ENCODE data around the gene ZNF12.

The ZNF12 gene

DNA sequence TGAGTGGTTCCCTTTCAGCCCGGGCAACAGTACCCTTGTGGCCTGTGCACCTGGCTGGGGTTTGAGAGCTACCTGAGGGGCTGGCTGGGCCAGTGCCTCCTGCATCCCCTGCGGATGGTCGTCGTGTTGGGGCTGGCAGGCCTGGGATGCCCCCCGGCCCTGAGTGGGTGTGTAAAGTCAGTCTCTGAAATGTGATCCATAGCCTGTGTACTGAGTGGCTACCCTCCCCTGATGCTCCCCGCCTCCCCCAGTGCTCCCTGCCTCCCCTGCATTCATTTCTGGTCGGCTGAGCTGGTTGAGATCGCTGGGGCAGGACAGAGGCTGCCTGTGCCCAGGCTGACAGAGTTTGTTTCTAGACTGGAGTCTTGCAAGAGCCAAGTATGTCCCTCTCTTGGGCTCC is 60.3 kb downstream of the ZNF12 start:
- DNase-seq, result no peak

GRCh38 chr7:6644728-6645127 is 62.0 kb downstream of the ZNF12 start:
- DNase-seq, result no peak

DNA sequence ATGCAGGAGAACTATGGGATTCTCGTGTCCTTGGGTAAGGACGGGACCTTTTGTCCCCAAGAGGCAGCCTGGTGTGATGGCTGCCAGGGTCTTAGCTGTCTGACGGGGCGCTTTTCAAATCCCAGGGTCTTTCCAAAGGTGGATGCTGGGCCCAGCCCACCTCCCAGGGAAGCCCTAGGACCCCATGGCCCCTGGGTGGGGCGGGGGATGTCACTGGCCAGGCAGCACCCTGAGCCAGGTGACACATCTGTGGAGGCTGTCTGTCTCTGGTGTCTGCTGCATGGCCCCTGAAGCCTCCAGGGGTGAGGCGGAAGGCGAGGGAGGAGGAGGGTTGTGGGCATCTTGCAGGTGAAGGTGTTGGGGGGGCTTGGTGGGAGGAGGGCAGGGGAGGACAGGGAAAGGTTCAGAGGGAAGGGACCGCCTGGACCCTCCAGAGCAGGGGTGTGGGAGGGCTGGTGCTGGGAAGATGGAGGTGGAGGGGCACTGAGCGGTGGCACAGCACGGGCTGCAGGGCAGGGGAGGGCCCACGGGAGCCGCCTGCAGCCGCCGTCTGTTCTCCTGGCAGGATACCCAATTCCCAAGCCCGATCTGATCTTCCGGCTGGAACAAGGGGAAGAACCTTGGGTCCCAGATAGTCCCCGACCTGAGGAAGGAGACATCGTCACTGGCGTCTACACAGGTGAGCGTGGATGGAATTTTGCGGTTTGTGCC is 62.7 kb downstream of the ZNF12 start:
- no peak for DNase-seq

DNA sequence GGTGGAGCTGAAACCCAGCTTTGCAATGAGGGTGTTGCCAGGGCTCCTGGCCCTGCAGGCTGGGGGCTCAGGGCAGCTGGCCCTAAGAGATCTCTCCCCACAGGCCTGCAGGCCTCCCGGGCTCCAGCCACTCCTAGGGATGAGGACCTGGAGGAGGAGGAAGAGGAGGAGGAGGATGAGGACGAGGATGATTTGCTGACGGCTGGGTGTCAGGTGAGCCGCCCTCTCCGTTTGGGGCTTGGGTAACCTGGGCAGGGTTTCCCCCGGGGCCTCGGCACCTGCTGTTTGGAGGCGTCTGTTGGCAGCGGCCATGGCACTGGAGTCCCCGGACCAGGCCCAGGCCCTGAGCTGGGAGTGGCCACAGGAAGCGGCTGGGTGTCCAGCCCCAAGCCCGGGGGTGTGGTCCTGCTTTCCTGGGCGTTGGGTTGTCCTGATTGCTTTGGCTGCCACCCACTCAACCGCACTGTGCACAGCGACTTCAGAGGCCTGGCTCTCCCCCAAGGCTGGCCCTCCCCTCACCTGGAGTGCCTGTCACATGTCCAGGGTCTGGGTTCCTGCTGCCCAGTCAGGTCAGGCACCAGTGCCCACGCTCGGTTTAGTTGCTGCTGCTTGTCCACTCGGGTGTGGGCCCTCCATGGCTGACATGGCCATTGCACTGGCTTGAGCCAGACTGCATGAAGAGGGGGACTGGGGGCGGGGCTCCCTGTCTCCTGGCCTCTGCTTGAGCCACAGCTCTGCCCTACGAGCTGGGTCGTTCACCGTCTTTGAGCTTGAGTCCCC is 63.7 kb downstream of the ZNF12 start:
- DNase-seq, result no peak

DNA sequence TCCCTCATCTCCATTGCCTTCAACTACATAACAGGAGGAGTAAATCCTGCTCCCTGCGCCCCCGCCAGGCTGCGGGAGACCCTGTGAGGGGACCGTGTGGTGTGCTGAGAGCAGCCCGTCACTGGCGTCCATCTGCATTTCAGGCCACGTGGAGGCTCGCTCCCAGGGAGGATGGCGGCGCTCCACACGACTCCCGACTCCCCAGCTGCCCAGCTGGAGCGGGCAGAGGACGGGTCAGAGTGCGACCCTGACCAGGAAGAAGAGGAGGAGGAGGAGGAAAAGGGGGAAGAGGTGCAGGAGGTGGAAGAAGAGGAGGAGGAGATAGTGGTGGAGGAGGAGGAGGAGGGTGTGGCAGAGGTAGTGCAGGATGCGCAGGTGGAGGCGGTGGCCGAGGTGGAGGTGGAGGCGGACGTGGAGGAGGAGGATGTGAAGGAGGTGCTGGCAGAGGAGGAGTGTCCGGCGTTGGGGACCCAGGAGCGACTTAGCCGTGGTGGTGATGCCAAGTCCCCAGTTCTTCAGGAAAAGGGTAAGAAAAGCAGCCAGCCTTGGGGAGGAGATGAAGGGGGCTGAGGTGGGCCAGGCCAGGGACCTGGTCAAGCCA is 64.4 kb downstream of the ZNF12 start:
- DNase-seq, result no peak

GRCh38 chr7:6641305-6642035 is 65.3 kb downstream of the ZNF12 start:
- no peak for DNase-seq

GRCh38 chr7:6640246-6640721 is 66.5 kb downstream of the ZNF12 start:
- DNase-seq, result no peak

DNA sequence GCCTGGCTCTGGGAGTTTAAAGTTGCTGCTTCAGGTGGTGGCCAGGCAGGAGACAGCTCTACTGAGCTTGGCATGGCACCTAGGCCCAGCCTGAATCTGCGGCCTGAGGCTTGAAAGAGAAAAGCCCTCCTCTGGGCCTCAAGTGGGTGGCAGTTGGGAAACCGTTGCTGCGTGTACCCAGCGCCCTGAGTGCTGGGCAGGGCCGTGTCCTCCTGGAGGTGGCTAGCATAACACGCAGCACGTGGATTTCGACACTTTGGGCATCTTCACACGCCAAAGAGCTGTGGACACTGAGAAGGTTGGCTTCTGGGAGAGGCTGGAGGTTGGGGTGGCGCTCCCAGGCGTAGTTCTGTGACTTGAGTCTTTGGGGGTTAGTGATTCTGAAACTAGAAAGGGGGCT is 67.1 kb downstream of the ZNF12 start:
- DNase-seq, result no peak

GRCh38 chr7:6639032-6639431 is 67.7 kb downstream of the ZNF12 start:
- no peak for DNase-seq
